HCT116 (cell line): ENCODE results near the gene CCDC184. TPM values are rescaled to one million over a fixed set of nuclear protein-coding genes. Genes with fewer than 3 reads are reported as not detected.

Experiments used
- ATAC-seq: fragments of 200-7000 bp; cut with Tn5 transposase; 2 replicates; pipeline ENCODE4 v1.9.1; 2020; ENCODE audit warnings: mild to moderate bottlenecking, moderate library complexity
- BruUV-seq: library from RNA; stranded (reverse); fragments of 400-500 nt; replicated peaks from 2 replicates; lab custom pipeline; 2021; lab: Mats Ljungman, UMichigan
- CTCF ChIA-PET: fragments of 300-600 bp; sonication (Branson Sonifier 250); formaldehyde crosslinking; loops from one replicate; lab custom pipeline; 2021; ENCODE audit warnings: antibody characterized with exemption; lab: Charles Lee
- POLR2A ChIA-PET: fragments of 300-600, 350-600 bp; sonication (Branson Sonifier 250); formaldehyde crosslinking; loops from one replicate; lab custom pipeline; 2021; ENCODE audit warnings: antibody characterized with exemption; lab: Charles Lee
- RAD21 ChIA-PET, 2 experiments: fragments of 300-600 bp; sonication (Branson Sonifier 250); formaldehyde crosslinking; loops; one replicate each; lab custom pipeline; 2023; ENCODE audit warnings: low total read pairs in 2 of 2; ENCODE audit not compliant: uncharacterized antibody in 2 of 2, unreplicated experiment in 2 of 2, low non-redundant PET in 1 of 2; lab: Charles Lee
- DNase-seq: peaks from one replicate; pipeline ENCODE4 v3.0.0-alpha.2; 2010; ENCODE audit warnings: low read depth, low spot score
- H2AFZ ChIP-seq: fragments of 200-600 bp; shearing (Covaris generic), sonication (generic); 2 replicates; pipeline ENCODE4 v1.6.1; 2017; ENCODE audit warnings: low read depth, mixed run types, mixed read lengths, antibody characterized with exemption, low read length; ENCODE audit not compliant: poor library complexity, severe bottlenecking
- H3K27ac ChIP-seq: 2 replicates; pipeline ENCODE4 v1.5.1; 2012; ENCODE audit warnings: low read depth, low read length
- H3K27me3 ChIP-seq: fragments of 200-600 bp; sonication (generic); 2 replicates; pipeline ENCODE4 v1.6.1; 2016; ENCODE audit warnings: mixed run types, low read length, mixed read lengths; ENCODE audit not compliant: insufficient read depth
- H3K36me3 ChIP-seq, 2 experiments: fragments of 200-500 bp in 1 of 2; fragments of 200-600 bp in 1 of 2; sonication (Bioruptor generic) in 1 of 2; sonication (generic) in 1 of 2; 2 replicates each; pipeline versions ENCODE4 v1.5.1 to v1.6.1; 2014 to 2016; ENCODE audit warnings: low read length in 2 of 2, inconsistent platforms in 1 of 2, mixed read lengths in 1 of 2, mixed run types in 1 of 2; ENCODE audit not compliant: insufficient read depth in 2 of 2, control insufficient read depth in 1 of 2
- H3K4me1 ChIP-seq, 2 experiments: fragments of 200-600 bp in 1 of 2; sonication (generic) in 1 of 2; 2 replicates each; pipeline versions ENCODE4 v1.5.1 to v1.6.1; 2012 to 2017; ENCODE audit warnings: low read length in 2 of 2, inconsistent platforms in 1 of 2, mild to moderate bottlenecking in 1 of 2, mixed read lengths in 1 of 2, mixed run types in 1 of 2, moderate library complexity in 1 of 2; ENCODE audit not compliant: insufficient read depth in 2 of 2, control insufficient read depth in 1 of 2
- H3K4me2 ChIP-seq: fragments of 200-600 bp; sonication (generic); 2 replicates; pipeline ENCODE4 v1.6.1; 2017; ENCODE audit warnings: mixed run types, low read length, mixed read lengths
- H3K4me3 ChIP-seq, 2 experiments: fragments of 200-600 bp in 1 of 2; sonication (generic) in 1 of 2; replicated peaks in 1 of 2; 2 replicates each; pipeline ENCODE4 v1.5.1; 2011 to 2016; ENCODE audit warnings: low read length in 2 of 2, control low read depth in 1 of 2, low read depth in 1 of 2, mild to moderate bottlenecking in 1 of 2, mixed read lengths in 1 of 2, mixed run types in 1 of 2
- H3K79me2 ChIP-seq: fragments of 200-600 bp; sonication (generic); 2 replicates; pipeline ENCODE4 v1.6.1; 2017; ENCODE audit warnings: mild to moderate bottlenecking, mixed run types, low read length, moderate library complexity, mixed read lengths; ENCODE audit not compliant: insufficient read depth
- H3K9ac ChIP-seq: fragments of 200-600 bp; sonication (generic); 2 replicates; pipeline ENCODE4 v1.6.1; 2016; ENCODE audit warnings: low read length, mixed read lengths
- H3K9me2 ChIP-seq: fragments of 200-600 bp; sonication (generic), shearing (Covaris generic); 2 replicates; pipeline ENCODE4 v1.6.1; 2017; ENCODE audit warnings: mixed run types, mild to moderate bottlenecking, moderate library complexity; ENCODE audit not compliant: insufficient read depth
- H3K9me3 ChIP-seq, 2 experiments: fragments of 200-500 bp in 1 of 2; fragments of 200-600 bp in 1 of 2; sonication (Bioruptor generic) in 1 of 2; sonication (generic) in 1 of 2; 2 replicates each; pipeline ENCODE4 v1.6.1; 2014 to 2017; ENCODE audit warnings: low read length in 2 of 2, mixed read lengths in 2 of 2, inconsistent platforms in 1 of 2, low read depth in 1 of 2, mild to moderate bottlenecking in 1 of 2, mixed run types in 1 of 2, moderate library complexity in 1 of 2; ENCODE audit not compliant: control insufficient read depth in 1 of 2, insufficient read depth in 1 of 2
- H4K20me1 ChIP-seq: fragments of 200-600 bp; sonication (generic), shearing (Covaris generic); 2 replicates; pipeline ENCODE4 v1.6.1; 2017; ENCODE audit warnings: mixed run types, mild to moderate bottlenecking, moderate library complexity; ENCODE audit not compliant: insufficient read depth
- CBX3 ChIP-seq: IDR thresholded peaks from 2 replicates; pipeline ENCODE4 v1.6.1; 2012; ENCODE audit warnings: low read depth
- CEBPB ChIP-seq: IDR thresholded peaks from 2 replicates; pipeline ENCODE4 v1.6.1; 2012; ENCODE audit warnings: low read depth
- CTCF ChIP-seq, 3 experiments: fragments of 200-600 bp in 1 of 3; sonication (generic) in 1 of 3; IDR thresholded peaks in 2 of 3; conservative IDR thresholded peaks in 1 of 3; 2 replicates each; pipeline ENCODE4 v1.5.1; 2012 to 2017; ENCODE audit warnings: low read depth in 2 of 3, low read length in 2 of 3, antibody characterized with exemption in 1 of 3, borderline replicate concordance in 1 of 3, control low read depth in 1 of 3, mild to moderate bottlenecking in 1 of 3, mixed read lengths in 1 of 3, mixed run types in 1 of 3, moderate library complexity in 1 of 3; ENCODE audit not compliant: insufficient read depth in 1 of 3
- EZH2 ChIP-seq: fragments of 200-600 bp; sonication (generic); IDR thresholded peaks from 2 replicates; pipeline ENCODE4 v1.6.1; 2017; ENCODE audit warnings: antibody characterized with exemption, mixed run types
- FOSL1 ChIP-seq: IDR thresholded peaks from 2 replicates; pipeline ENCODE4 v1.6.1; 2012; ENCODE audit warnings: low read depth
- MAX ChIP-seq: IDR thresholded peaks from 2 replicates; pipeline ENCODE4 v1.6.1; 2012
- POLR2A ChIP-seq: IDR thresholded peaks from 2 replicates; pipeline ENCODE4 v1.7.0; 2011; ENCODE audit warnings: borderline replicate concordance; ENCODE audit not compliant: insufficient read depth, insufficient read length; ENCODE audit errors: extremely low read depth
- SIN3A ChIP-seq: IDR thresholded peaks from 2 replicates; pipeline ENCODE4 v1.6.1; 2012; ENCODE audit warnings: low read depth
- SRF ChIP-seq: IDR thresholded peaks from 2 replicates; pipeline ENCODE4 v1.6.1; 2012; ENCODE audit warnings: low read depth
- TCF7L2 ChIP-seq: IDR thresholded peaks from 2 replicates; pipeline ENCODE4 v1.7.0; 2011; ENCODE audit warnings: borderline replicate concordance, inconsistent platforms; ENCODE audit not compliant: insufficient read depth, insufficient read length; ENCODE audit errors: extremely low read depth
- YY1 ChIP-seq: IDR thresholded peaks from 2 replicates; pipeline ENCODE4 v1.6.1; 2011; ENCODE audit warnings: low read length, low read depth, moderate library complexity, mild to moderate bottlenecking; ENCODE audit not compliant: insufficient replicate concordance; ENCODE audit errors: extremely low read depth
- ZNF274 ChIP-seq: fragments of 200-500 bp; sonication (Bioruptor generic); IDR thresholded peaks from 2 replicates; pipeline ENCODE4 v1.6.1; 2014; ENCODE audit warnings: mild to moderate bottlenecking, low read depth, low read length, inconsistent platforms
- intact Hi-C: fragments of 100-400 bp; cut with micrococcal nuclease; formaldehyde crosslinking; loops from 2 replicates; pipeline ENCODE4 v1.10.0; 2022
- total RNA-seq: library from RNA; stranded (reverse); gene quantifications from one replicate; pipeline ENCODE4 v1.2.1, GENCODE V29; 2021; ENCODE audit not compliant: unreplicated experiment
- TF ChIP-seq, protein P1 (sequence below): IDR thresholded peaks from 2 replicates; pipeline ENCODE4 v1.6.1; 2012; ENCODE audit warnings: low read depth
- TF ChIP-seq, protein P2 (sequence below): IDR thresholded peaks from 2 replicates; pipeline ENCODE4 v1.6.1; 2011; ENCODE audit warnings: mild to moderate bottlenecking, low read length, moderate library complexity; ENCODE audit not compliant: insufficient replicate concordance; ENCODE audit errors: extremely low read depth
- TF ChIP-seq, protein P3 (sequence below): IDR thresholded peaks from 2 replicates; pipeline ENCODE4 v1.6.1; 2012

Gene CCDC184
- total RNA-seq, 1 experiment from 2014 or later, result 0.34 TPM

DNA sequence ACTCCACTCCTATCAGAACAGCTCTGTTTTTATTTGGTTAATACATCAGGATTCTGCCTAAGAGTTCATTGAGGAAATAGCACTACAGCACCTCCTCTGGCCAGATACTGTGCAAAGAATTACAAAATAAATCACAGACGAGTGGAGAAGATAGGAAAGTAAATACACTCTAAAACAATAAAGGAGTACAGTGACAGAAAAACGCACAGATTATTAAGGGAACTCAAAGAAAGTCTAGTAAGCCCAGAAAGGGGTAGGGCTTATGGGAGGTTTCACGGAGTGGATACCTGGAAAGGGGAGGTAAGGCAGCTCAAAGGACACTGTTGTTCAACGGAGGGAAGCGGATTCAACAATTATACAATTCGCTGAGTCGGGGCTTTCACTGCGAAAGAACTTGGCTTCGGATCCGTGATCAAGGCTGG is 14.1 kb downstream of the CCDC184 start (continued):
- TF ChIP-seq, protein P1, sequence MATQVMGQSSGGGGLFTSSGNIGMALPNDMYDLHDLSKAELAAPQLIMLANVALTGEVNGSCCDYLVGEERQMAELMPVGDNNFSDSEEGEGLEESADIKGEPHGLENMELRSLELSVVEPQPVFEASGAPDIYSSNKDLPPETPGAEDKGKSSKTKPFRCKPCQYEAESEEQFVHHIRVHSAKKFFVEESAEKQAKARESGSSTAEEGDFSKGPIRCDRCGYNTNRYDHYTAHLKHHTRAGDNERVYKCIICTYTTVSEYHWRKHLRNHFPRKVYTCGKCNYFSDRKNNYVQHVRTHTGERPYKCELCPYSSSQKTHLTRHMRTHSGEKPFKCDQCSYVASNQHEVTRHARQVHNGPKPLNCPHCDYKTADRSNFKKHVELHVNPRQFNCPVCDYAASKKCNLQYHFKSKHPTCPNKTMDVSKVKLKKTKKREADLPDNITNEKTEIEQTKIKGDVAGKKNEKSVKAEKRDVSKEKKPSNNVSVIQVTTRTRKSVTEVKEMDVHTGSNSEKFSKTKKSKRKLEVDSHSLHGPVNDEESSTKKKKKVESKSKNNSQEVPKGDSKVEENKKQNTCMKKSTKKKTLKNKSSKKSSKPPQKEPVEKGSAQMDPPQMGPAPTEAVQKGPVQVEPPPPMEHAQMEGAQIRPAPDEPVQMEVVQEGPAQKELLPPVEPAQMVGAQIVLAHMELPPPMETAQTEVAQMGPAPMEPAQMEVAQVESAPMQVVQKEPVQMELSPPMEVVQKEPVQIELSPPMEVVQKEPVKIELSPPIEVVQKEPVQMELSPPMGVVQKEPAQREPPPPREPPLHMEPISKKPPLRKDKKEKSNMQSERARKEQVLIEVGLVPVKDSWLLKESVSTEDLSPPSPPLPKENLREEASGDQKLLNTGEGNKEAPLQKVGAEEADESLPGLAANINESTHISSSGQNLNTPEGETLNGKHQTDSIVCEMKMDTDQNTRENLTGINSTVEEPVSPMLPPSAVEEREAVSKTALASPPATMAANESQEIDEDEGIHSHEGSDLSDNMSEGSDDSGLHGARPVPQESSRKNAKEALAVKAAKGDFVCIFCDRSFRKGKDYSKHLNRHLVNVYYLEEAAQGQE, result no peak

GRCh38 chr12:48197971-48198671 is 14.7 kb downstream of the CCDC184 start:
- Histone ChIP-seq H3K36me3 (no peaks in the 10 kb centered on the region), H3K4me2 (peak overlapping the region; percentile 96), H3K27me3 (no peaks in the 10 kb centered on the region), H2AFZ (peak overlapping the region; percentile 99), H3K4me1 (peaks cover 10 to 20% of the 10 kb centered on the region in 2 experiments; a peak in 3 of 4 replicates), H3K4me3 (peak overlapping the region; percentile 54 to 69), H3K9me2 (no peaks in the 10 kb centered on the region), H3K27ac (peak overlapping the region; percentile 62), H3K9me3 (no peaks in the 10 kb centered on the region), H3K9ac (peak overlapping the region; percentile 65), H3K79me2 (no peaks in the 10 kb centered on the region), H4K20me1 (no peaks in the 10 kb centered on the region)
- BruUV-seq, result no TSS peak
- ChIA-PET POLR2A (interaction anchor here (0.7 to 1.2 kb wide), 3 partner anchors 12 to 293 kb away, joined by 3 to 5 read pairs (median 5); partner anchors contain the start of gene VDR), RAD21 (no interaction called here), CTCF (interaction anchor here (0.8 to 2.4 kb wide), 10 partner anchors 12 to 598 kb away, joined by 3 to 13 read pairs (median 4); partner anchors contain the start of genes ASB8, CCDC184 and VDR)
- ATAC-seq (peak; percentile 94), DNase-seq (peak; percentile 87)
- intact Hi-C loops, result loop anchor here (5.0 to 10.0 kb wide), 2 partner anchors 154 to 257 kb away; partner anchors contain the start of gene ZNF641
- TF ChIP-seq POLR2A, result peak; percentile 16
- no peak for TF ChIP-seq CEBPB
- TF ChIP-seq CTCF (IDR thresholded peaks at IDR 0.05 in 2 of 3, conservative IDR thresholded peaks at IDR 0.05 in 1 of 3; ENCODE audit: borderline replicate concordance in 1 of 3, insufficient read depth in 1 of 3, low read depth in 2 of 3, low read length in 2 of 3), result no peak; a peak in 1 of 6 replicates
- TF ChIP-seq, protein P2, sequence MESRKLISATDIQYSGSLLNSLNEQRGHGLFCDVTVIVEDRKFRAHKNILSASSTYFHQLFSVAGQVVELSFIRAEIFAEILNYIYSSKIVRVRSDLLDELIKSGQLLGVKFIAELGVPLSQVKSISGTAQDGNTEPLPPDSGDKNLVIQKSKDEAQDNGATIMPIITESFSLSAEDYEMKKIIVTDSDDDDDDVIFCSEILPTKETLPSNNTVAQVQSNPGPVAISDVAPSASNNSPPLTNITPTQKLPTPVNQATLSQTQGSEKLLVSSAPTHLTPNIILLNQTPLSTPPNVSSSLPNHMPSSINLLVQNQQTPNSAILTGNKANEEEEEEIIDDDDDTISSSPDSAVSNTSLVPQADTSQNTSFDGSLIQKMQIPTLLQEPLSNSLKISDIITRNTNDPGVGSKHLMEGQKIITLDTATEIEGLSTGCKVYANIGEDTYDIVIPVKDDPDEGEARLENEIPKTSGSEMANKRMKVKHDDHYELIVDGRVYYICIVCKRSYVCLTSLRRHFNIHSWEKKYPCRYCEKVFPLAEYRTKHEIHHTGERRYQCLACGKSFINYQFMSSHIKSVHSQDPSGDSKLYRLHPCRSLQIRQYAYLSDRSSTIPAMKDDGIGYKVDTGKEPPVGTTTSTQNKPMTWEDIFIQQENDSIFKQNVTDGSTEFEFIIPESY, result no peak
- TF ChIP-seq, protein P3, sequence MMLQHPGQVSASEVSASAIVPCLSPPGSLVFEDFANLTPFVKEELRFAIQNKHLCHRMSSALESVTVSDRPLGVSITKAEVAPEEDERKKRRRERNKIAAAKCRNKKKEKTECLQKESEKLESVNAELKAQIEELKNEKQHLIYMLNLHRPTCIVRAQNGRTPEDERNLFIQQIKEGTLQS, result no peak
- no peak for TF ChIP-seq ZNF274
- TF ChIP-seq MAX, result no peak
- no peak for TF ChIP-seq TCF7L2
- TF ChIP-seq SIN3A, result no peak
- TF ChIP-seq SRF, result no peak
- 0 out of 2 replicates have a peak, but pooled peaks have one; percentile 34 for TF ChIP-seq CBX3
- TF ChIP-seq YY1, result peak; percentile 67
- TF ChIP-seq FOSL1, result no peak
- TF ChIP-seq EZH2, result no peak
